ENCODE data around the gene CUTC.

CUTC gene

GRCh38 chr10:99761365-99761764 lies 29.3 kb downstream of the CUTC start:
- no peak for TF ChIP-seq ZFX (IDR thresholded peaks at IDR 0.05)
- TF ChIP-seq CTCF (conservative IDR thresholded peaks at IDR 0.05), result no peak
- H3K27ac ChIP-seq, result no peak overlapping the region

GRCh38 chr10:99765672-99766301 lies 33.8 kb downstream of the CUTC start:
- no peak for TF ChIP-seq CTCF (conservative IDR thresholded peaks at IDR 0.05)
- no peak for TF ChIP-seq ZFX (IDR thresholded peaks at IDR 0.05)
- H3K27ac ChIP-seq, result no peak overlapping the region

- TF ChIP-seq CTCF (conservative IDR thresholded peaks at IDR 0.05) (no peak), ZFX (IDR thresholded peaks at IDR 0.05) (no peak)
Observed at GRCh38 chr10:99766302-99766681, 34.3 kb downstream of the CUTC start.

DNA sequence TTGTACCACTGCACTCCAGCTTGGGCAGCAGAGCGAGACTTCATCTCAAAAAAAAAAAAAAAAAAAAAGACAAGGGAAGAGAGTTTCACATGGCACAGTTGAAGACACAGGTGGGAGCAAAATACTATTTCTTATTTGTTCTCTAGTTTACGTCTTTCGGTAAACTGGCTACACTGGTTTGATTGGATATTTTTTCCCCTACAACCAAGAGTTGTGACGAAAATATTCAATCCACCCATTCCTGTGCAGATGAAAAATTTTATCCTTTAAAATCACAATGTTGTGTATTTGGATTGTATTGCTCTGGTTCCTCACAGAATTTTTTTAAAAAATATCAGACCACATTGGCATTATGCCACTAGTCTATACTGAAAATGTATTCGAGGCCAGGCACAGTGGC lies 35.9 kb downstream of the CUTC start:
- TF ChIP-seq CTCF (conservative IDR thresholded peaks at IDR 0.05) (no peak), ZFX (IDR thresholded peaks at IDR 0.05) (no peak)

More at GRCh38 chr10:99766302-99766681, 34.3 kb downstream of the CUTC start:
- no peak overlapping the region for H3K27ac ChIP-seq

DNA sequence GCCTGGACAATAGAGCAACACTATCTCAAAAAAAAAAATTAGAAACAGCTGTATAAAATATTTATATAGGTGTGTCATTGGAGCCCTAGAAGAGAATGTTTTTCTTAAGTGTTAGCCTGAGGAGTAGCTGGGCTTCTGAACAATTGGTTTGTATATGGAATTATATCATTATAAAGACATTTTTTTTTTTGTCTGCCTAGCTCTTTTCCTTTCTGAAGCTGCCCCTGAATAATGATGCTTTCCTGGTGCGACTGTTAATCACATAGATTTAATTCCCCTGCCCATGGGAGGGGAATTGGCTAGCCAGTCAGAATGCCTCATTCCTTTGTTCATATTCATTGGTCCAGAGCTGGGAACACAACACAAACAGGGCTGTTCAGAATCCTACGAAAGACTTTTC lies 36.5 kb downstream of the CUTC start:
- H3K27ac ChIP-seq, result no peak overlapping the region
- TF ChIP-seq CTCF (conservative IDR thresholded peaks at IDR 0.05) (no peak), ZFX (IDR thresholded peaks at IDR 0.05) (no peak)

More for the DNA sequence above, 35.9 kb downstream of the CUTC start:
- H3K27ac ChIP-seq, result no peak overlapping the region

- no peak overlapping the region for H3K27ac ChIP-seq
- TF ChIP-seq CTCF (conservative IDR thresholded peaks at IDR 0.05), result no peak
- TF ChIP-seq ZFX (IDR thresholded peaks at IDR 0.05), result no peak
Observed at GRCh38 chr10:99769706-99770105, 37.7 kb downstream of the CUTC start.

- TF ChIP-seq CTCF (conservative IDR thresholded peaks at IDR 0.05) (no peak), ZFX (IDR thresholded peaks at IDR 0.05) (no peak)
- H3K27ac ChIP-seq, result no peak overlapping the region
Observed at GRCh38 chr10:99770408-99771045, 38.5 kb downstream of the CUTC start.
